ENCODE results near the gene ASH1L.

DNA sequence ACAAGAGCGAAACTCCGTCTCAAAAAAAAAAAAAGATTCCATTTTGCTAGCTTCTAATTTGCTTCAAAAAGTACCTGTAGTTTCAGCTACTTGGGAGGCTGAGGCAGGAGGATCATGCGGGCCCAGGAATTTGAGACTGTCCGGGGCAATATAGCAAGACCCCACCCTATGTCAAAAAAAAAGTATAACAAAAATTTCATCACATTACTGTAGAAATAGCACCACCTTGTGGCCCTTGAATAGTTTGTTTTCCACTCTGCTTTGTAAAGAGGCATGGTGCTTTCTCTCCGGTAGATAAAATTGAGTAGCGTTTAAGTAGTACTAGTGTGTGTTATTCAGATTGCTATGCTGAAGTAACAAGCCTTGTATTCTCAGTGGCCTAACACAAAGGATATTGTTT is 29.2 kb upstream of the ASH1L start:
- TF ChIP-seq EZH2 (IDR thresholded peaks at IDR 0.05; ENCODE audit: borderline replicate concordance, low read depth, low read length, severe bottlenecking) (no peak), POLR2A (IDR thresholded peaks at IDR 0.05; ENCODE audit: low read depth, low read length) (no peak), POLR2AphosphoS5 (IDR thresholded peaks at IDR 0.05; ENCODE audit: insufficient read depth, low read depth, low read length) (no peak), JUN (IDR thresholded peaks at IDR 0.05; ENCODE audit: borderline replicate concordance, insufficient read depth, insufficient read length, low read depth) (no peak), FOS (IDR thresholded peaks at IDR 0.05; ENCODE audit: borderline replicate concordance, insufficient read depth, low read length) (no peak), GATA2 (IDR thresholded peaks at IDR 0.05; ENCODE audit: insufficient read depth, insufficient read length, low read depth, low read length) (no peak)
- TF ChIP-seq, protein P1, sequence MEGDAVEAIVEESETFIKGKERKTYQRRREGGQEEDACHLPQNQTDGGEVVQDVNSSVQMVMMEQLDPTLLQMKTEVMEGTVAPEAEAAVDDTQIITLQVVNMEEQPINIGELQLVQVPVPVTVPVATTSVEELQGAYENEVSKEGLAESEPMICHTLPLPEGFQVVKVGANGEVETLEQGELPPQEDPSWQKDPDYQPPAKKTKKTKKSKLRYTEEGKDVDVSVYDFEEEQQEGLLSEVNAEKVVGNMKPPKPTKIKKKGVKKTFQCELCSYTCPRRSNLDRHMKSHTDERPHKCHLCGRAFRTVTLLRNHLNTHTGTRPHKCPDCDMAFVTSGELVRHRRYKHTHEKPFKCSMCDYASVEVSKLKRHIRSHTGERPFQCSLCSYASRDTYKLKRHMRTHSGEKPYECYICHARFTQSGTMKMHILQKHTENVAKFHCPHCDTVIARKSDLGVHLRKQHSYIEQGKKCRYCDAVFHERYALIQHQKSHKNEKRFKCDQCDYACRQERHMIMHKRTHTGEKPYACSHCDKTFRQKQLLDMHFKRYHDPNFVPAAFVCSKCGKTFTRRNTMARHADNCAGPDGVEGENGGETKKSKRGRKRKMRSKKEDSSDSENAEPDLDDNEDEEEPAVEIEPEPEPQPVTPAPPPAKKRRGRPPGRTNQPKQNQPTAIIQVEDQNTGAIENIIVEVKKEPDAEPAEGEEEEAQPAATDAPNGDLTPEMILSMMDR (IDR thresholded peaks at IDR 0.05; ENCODE audit: extremely low read depth in 1 of 2, insufficient read depth in 1 of 2, low read depth in 1 of 2, low read length in 2 of 2) = peak; percentile 20 to 28
- TF ChIP-seq, protein P2, sequence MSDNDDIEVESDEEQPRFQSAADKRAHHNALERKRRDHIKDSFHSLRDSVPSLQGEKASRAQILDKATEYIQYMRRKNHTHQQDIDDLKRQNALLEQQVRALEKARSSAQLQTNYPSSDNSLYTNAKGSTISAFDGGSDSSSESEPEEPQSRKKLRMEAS (IDR thresholded peaks at IDR 0.05; ENCODE audit: insufficient read depth, insufficient read length) = no peak

Data from endothelial cell of umbilical vein (primary cell).